GM19193 (cell line): ENCODE measurements around the gene CST3.

ENCODE experiments used
- POLR2A ChIP-seq: IDR thresholded peaks from 4 replicates; pipeline ENCODE4 v1.6.1; 2011; ENCODE audit not compliant: insufficient read depth, insufficient read length; ENCODE audit errors: extremely low read depth

Gene CST3

GRCh38 chr20:23638309-23638708, 554 bp upstream of the CST3 start:
- TF ChIP-seq POLR2A, result no peak

- no peak for TF ChIP-seq POLR2A
Observed at GRCh38 chr20:23636908-23637281, 860 bp downstream of the CST3 start.

GRCh38 chr20:23636182-23636907, 1.4 kb downstream of the CST3 start:
- TF ChIP-seq POLR2A, result no peak

- TF ChIP-seq POLR2A, result no peak
Observed at GRCh38 chr20:23634985-23635767, 2.6 kb downstream of the CST3 start.

GRCh38 chr20:23634044-23634801, 3.5 kb downstream of the CST3 start:
- no peak for TF ChIP-seq POLR2A

- TF ChIP-seq POLR2A, result no peak
Observed at GRCh38 chr20:23632711-23633573, 4.8 kb downstream of the CST3 start.

GRCh38 chr20:23631981-23632710, 5.6 kb downstream of the CST3 start:
- no peak for TF ChIP-seq POLR2A

GRCh38 chr20:23631226-23631822, 6.4 kb downstream of the CST3 start:
- no peak for TF ChIP-seq POLR2A

GRCh38 chr20:23630392-23630849, 7.3 kb downstream of the CST3 start:
- TF ChIP-seq POLR2A, result no peak

GRCh38 chr20:23629542-23630391, 8.0 kb downstream of the CST3 start:
- no peak for TF ChIP-seq POLR2A

- TF ChIP-seq POLR2A, result no peak
Observed at GRCh38 chr20:23629017-23629541, 8.7 kb downstream of the CST3 start.

GRCh38 chr20:23628402-23629016, 9.2 kb downstream of the CST3 start:
- TF ChIP-seq POLR2A, result no peak
